Memory B cell (primary cell): ENCODE measurements around the gene FBXW11.
A peak's percentile ranks its signal among the peaks of the same experiment; 100 is the strongest.
"Not testable (repeated sequence)": the region's sequence is repeated elsewhere in the genome, so short reads cannot be mapped to it uniquely, and the experiment has no call there.

Source experiments
- ATAC-seq: fragments of 150-1000 bp; cut with Tn5 transposase; 2 replicates; pipeline ENCODE4 v1.10.0; 2021; ENCODE audit warnings: low read depth, mild to moderate bottlenecking, moderate library complexity
- DNase-seq, 2 donors: peaks; one replicate each; pipeline ENCODE4 v3.0.0; 2022; ENCODE audit warnings: low spot score in 2 of 2
- H3K27ac Mint-ChIP-seq: one replicate; pipeline ENCODE4 v1.8.0; 2022; ENCODE audit warnings: mild to moderate bottlenecking, moderate library complexity, mixed read lengths
- H3K27me3 Mint-ChIP-seq: one replicate; pipeline ENCODE4 v1.8.0; 2022; ENCODE audit warnings: mixed read lengths
- H3K36me3 Mint-ChIP-seq: one replicate; pipeline ENCODE4 v1.8.0; 2022; ENCODE audit warnings: mild to moderate bottlenecking, mixed read lengths
- H3K4me1 Mint-ChIP-seq: one replicate; pipeline ENCODE4 v1.8.0; 2022; ENCODE audit warnings: mixed read lengths
- H3K4me3 Mint-ChIP-seq: one replicate; pipeline ENCODE4 v1.8.0; 2022; ENCODE audit warnings: mild to moderate bottlenecking, moderate library complexity, mixed read lengths
- H3K9me3 Mint-ChIP-seq: one replicate; pipeline ENCODE4 v1.8.0; 2022; ENCODE audit warnings: mixed read lengths

Gene FBXW11

DNA sequence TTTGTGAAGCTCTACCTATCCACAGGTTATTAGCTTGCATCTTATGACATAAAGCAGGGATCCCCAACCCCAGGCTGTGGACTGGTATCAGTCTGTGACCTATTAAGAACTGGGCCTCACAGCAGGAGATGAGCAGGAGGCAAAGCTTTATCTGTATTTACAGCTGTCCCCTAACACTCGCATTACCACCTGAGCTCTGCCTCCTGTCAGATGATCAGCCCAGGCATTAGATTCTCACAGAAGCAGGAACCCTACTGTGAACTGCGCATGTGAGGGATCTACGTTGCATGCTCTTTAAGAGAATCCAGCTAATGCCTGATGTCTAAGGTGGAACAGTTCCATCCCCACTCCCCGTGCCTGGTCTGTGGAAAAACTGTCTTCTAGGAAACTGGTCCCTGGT is 19.7 kb downstream of the FBXW11 start:
- peaks cover 24% of the 10 kb centered on the region for H3K36me3 Mint-ChIP-seq
- peaks cover 49% of the 10 kb centered on the region for H3K4me1 Mint-ChIP-seq
- no peak for DNase-seq
- H3K9me3 Mint-ChIP-seq = peaks cover 2% of the 10 kb centered on the region
- no peaks in the 10 kb centered on the region for H3K27me3 Mint-ChIP-seq
- ATAC-seq = no peak
- H3K4me3 Mint-ChIP-seq = no peak overlapping the region
- no peak overlapping the region for H3K27ac Mint-ChIP-seq

DNA sequence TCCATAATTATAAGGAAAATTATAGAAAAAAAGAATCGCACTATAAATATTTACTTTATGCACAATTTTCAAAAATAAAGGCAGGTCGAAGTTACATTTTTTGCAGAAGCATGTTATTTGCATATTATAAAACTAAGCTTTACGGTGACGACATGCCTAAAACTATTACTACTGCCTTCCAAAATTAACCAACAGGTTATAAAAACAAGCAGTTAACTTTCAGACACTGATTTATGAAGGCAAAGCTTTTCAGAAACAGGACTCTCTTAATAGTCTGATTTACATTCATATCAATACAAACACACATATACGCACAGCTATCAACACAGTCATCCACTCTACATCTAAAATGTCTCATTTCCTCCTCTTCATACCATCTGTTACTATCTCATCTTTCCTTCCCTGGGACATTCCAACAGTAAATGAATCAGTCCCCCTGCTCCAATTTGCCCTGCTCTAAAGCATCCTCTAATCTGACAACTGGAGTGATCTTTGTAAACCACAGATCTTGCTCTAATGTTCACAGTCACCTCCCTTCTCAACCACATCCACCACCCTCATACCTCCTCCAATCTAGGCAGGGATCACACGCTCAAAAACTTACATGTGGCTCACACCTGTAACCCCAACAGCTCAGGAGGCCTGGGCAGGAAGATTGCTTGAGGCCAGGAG is 21.6 kb downstream of the FBXW11 start:
- H3K9me3 Mint-ChIP-seq = peaks cover 2% of the 10 kb centered on the region
- H3K27ac Mint-ChIP-seq = peak overlapping the region; percentile 66
- ATAC-seq (peak; percentile 44), DNase-seq (no peak)
- H3K27me3 Mint-ChIP-seq = no peaks in the 10 kb centered on the region
- H3K4me1 Mint-ChIP-seq = peaks cover 49% of the 10 kb centered on the region
- H3K4me3 Mint-ChIP-seq = no peak overlapping the region
- H3K36me3 Mint-ChIP-seq = peaks cover 25% of the 10 kb centered on the region

DNA sequence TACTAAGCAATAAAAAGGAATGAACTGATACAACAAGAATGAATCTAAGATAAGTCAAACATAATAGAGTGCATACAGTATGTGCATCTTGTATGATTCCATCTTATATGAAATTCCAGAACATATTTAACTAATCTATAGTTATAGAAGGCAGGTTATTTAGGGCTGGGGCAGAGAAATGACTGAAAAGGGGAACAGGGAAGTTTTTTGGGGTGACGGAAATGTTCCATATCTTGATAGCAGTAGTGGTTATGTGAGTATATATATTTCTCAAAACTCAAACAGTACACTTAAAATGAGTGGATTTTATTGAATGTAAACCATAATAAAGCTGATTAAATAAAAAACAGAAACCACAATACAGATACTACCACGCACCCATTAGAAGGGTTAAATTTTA is 24.6 kb downstream of the FBXW11 start:
- Mint-ChIP-seq H3K27me3 (no peaks in the 10 kb centered on the region), H3K27ac (peak overlapping the region; percentile 15), H3K36me3 (peaks cover 16% of the 10 kb centered on the region), H3K4me3 (no peak overlapping the region), H3K4me1 (peaks cover 53% of the 10 kb centered on the region), H3K9me3 (peaks cover 2% of the 10 kb centered on the region)
- DNase-seq (no peak), ATAC-seq (no peak)

DNA sequence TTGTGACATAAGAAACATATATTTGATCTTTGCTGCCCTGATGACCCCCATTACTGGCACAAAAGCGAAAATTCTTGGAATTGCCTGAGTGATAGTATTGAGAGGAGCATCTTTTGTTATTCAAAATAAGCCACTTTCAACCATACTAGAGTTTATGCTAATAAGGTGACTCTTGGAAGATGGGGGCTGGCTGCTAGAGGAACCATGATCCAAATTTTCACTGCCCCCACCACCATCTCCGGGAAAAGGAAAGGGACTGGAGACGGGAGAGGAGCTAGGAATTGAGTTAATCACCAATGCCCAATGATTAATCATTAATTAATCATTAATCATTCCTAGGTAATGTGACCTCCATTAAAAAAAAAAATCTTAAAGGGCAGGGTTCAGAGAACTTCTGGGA is 25.6 kb downstream of the FBXW11 start:
- DNase-seq (no peak), ATAC-seq (no peak)
- H3K4me3 Mint-ChIP-seq = no peak overlapping the region
- no peaks in the 10 kb centered on the region for H3K27me3 Mint-ChIP-seq
- no peak overlapping the region for H3K27ac Mint-ChIP-seq
- H3K36me3 Mint-ChIP-seq = peaks cover 17% of the 10 kb centered on the region
- peaks cover 2% of the 10 kb centered on the region for H3K9me3 Mint-ChIP-seq
- peaks cover 59% of the 10 kb centered on the region for H3K4me1 Mint-ChIP-seq

DNA sequence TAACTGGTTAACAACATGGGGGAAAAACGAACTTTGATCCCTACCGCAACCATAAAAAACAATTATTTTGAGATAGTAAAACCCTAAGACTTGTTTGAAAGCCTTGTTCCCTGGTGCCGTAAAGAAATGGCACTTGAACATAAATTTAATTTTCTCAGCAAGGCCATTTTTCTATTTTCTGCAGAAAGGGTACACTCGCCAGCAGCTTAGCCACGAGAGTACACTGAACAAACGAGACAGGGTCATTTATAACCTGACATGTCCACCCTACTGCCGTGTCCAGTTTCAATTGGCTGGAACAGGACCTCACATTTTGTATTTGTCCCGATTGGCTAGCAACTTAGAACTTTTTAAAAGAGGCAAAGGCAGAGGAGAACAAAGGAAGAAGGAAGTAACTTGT is 26.8 kb downstream of the FBXW11 start:
- Mint-ChIP-seq H3K9me3 (no peaks in the 10 kb centered on the region), H3K36me3 (peaks cover 14% of the 10 kb centered on the region), H3K4me3 (no peak overlapping the region), H3K4me1 (peaks cover 63% of the 10 kb centered on the region), H3K27me3 (no peaks in the 10 kb centered on the region), H3K27ac (no peak overlapping the region)
- DNase-seq (no peak), ATAC-seq (no peak)

DNA sequence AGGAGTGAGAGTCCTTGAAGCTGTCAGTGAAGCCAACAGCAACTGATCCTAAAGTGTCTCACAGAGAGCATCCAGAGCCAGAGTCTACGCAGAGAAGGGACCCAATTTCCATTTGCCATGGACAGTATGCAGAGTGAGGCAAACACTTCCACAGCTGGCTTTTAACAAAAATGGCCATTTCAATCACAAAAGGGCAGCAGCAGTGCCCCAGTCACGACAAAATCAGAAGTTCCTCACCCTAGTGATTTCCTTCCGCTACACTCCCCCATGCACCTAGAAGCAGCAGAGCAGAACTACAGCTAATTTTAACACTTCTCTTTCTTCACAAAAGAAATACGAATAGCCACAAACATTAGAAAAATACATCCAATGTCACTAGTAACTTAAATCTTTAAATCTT is 27.9 kb downstream of the FBXW11 start:
- Mint-ChIP-seq H3K4me3 (peak overlapping the region; percentile 64), H3K36me3 (peaks cover 14% of the 10 kb centered on the region)

DNA sequence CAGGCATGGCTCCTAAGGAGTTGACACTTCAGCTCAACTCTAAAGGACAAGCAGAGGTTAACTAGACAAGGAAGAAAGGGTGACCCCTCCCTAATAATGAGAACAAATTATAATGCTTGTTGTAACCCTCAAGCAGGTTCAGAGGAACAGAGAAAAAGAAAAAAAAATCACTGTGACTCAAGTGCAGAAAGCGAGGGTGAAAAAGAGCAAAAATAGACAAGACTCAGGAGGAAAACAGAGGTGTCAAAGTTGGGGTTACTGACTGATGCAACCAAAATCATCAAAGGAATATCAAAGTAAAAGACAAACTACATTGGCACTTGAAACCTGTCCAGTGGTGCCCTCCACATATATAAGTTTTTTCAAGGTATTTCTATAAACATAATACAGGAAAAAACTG is 28.4 kb downstream of the FBXW11 start:
- DNase-seq (no peak), ATAC-seq (no peak)
- H3K36me3 Mint-ChIP-seq = peaks cover 16% of the 10 kb centered on the region
- no peaks in the 10 kb centered on the region for H3K27me3 Mint-ChIP-seq
- H3K4me1 Mint-ChIP-seq = peaks cover 54% of the 10 kb centered on the region
- peak overlapping the region; percentile 92 for H3K27ac Mint-ChIP-seq
- no peaks in the 10 kb centered on the region for H3K9me3 Mint-ChIP-seq
- peak overlapping the region; percentile 64 for H3K4me3 Mint-ChIP-seq

More for the DNA sequence above, 27.9 kb downstream of the FBXW11 start:
- DNase-seq (peak in 1 of 2 donors; percentile 26), ATAC-seq (peak; percentile 93)
- Mint-ChIP-seq H3K4me1 (peaks cover 54% of the 10 kb centered on the region), H3K27me3 (no peaks in the 10 kb centered on the region), H3K9me3 (no peaks in the 10 kb centered on the region), H3K27ac (peak overlapping the region; percentile 92)

DNA sequence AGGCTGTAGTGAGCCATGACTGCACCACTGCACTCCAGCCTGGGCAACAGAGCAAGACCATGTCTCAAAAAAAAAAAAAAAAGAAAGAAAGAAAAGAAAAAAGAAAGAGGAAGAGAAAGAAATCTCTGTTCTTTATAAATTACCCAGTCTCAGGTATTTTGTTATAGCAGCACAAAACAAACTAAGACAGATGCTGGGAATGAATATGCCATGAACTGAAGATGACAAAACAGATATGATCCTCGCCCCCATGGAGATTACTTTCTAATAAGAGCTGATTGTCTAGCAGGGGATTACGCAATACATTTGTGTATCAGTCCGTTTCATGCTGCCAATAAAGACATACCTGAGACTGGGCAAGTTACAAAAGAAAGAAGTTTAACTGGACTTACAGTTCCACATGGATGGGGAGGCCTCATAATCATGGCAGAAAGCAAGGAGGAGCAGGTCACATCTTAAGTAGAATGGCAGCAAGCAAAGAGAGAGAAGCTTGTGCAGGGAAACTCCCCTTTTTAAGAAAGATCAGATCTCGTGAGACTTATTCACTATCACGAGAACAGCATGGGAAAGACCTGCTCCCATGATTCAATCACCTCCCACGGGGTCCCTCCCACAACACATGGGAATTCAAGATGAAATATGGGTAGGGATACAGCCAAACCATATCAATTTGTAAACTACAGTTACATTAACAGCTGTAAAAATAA is 29.0 kb downstream of the FBXW11 start:
- DNase-seq, H3K9me3 Mint-ChIP-seq, H3K27me3 Mint-ChIP-seq: not testable (repeated sequence)
- peak; percentile 30 for ATAC-seq
- Mint-ChIP-seq H3K36me3 (peaks cover 16% of the 10 kb centered on the region), H3K4me3 (peak overlapping the region; percentile 64), H3K4me1 (peaks cover 52% of the 10 kb centered on the region), H3K27ac (peak overlapping the region; percentile 92)

DNA sequence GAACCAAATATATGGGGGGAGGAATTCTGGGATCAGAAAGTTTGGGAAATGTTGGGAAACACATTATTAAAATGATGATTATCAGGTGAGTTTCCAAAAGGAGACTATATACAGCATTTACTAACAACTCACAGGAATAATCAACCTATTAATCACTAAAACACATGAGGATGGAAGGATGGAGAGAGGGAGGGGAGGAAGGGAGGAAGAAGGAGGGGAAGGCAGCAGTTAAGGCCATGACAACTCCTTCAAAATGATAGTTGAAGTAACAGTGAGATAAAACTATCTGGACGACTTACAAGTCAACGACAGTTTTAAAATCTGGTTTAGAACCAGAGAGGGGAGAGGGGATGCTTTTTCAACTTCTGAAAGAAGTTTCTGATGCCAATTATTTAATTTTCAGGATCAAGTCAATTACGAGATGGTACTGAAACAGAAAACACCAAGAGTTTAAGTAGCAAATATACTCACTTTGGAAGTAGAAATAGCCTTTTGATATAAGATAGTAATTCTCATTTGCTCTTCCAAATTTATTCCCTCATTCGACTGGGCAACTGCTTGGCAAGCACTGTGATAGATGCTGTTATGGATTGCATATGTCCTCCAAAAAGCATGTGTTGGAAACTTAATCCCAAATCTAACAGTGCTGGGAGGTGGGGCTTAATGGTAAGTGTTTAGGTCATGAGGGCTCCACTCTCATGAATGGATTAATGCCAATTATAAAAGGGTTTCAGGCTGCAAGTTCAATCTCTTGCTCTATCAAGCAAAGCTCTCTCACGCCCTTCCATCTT is 30.4 kb downstream of the FBXW11 start:
- peaks cover 49% of the 10 kb centered on the region for H3K4me1 Mint-ChIP-seq

DNA sequence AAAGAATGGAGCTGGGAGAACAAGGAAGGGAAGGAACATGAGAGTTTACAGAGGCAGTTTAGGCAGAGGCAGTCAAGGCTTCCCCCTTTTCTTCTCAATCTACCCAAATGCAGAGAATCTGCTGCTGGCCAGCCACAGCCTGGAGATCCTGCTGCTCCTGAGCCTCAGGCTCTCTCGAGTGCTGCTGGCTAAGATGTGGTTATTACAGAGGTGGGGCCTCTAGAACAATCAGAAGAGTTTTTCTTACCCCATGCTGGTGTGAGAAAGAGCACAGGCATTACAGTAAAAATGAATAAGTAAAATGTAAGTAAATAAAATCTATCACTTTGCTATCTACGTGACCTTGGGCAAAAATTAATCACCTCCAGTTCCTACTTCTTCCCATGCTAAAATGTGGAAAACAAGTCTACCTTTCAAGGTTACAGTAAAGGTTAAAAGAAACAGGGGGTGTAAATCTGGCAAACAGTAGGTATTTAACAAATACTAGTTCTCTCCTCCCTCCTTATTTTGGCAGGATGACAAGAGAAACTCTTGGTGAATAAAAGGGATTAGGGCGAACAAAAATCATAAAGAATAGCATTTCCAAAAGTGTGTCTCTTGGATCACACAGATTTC is 31.1 kb downstream of the FBXW11 start:
- DNase-seq = no peak
- Mint-ChIP-seq H3K36me3 (peaks cover 19% of the 10 kb centered on the region), H3K4me1 (peaks cover 50% of the 10 kb centered on the region), H3K27ac (peak overlapping the region; percentile 77), H3K4me3 (peak overlapping the region; percentile 33), H3K9me3 (no peaks in the 10 kb centered on the region), H3K27me3 (no peaks in the 10 kb centered on the region)
- ATAC-seq = no peak

More for the DNA sequence above, 30.4 kb downstream of the FBXW11 start:
- ATAC-seq (no peak), DNase-seq (no peak)
- peak overlapping the region; percentile 92 for H3K27ac Mint-ChIP-seq
- no peaks in the 10 kb centered on the region for H3K9me3 Mint-ChIP-seq
- peaks cover 13% of the 10 kb centered on the region for H3K36me3 Mint-ChIP-seq
- H3K4me3 Mint-ChIP-seq = peak overlapping the region; percentile 47
- H3K27me3 Mint-ChIP-seq = no peaks in the 10 kb centered on the region

DNA sequence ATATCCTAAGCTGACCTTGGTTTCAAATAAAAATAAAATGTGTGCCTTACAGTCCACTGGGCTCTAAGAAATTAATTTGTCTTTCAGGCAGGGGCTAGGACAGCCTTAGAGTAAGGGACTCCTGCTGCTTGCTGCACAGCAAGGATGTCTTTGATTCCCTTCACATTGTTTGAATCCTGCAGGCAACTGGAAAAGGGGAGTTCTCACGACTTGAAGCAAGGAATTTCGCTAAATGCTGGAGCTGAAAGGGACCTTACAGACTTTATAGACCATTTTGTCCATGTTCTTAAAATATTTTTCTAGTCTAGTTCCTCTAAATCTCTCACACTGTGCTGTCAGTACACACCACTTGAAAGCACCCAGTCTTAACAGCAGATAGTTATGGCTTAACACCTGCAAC is 35.6 kb downstream of the FBXW11 start:
- no peaks in the 10 kb centered on the region for H3K27me3 Mint-ChIP-seq
- no peak overlapping the region for H3K4me3 Mint-ChIP-seq
- H3K9me3 Mint-ChIP-seq = peaks cover 1% of the 10 kb centered on the region
- H3K27ac Mint-ChIP-seq = no peak overlapping the region
- H3K36me3 Mint-ChIP-seq = peaks cover 20% of the 10 kb centered on the region
- ATAC-seq (no peak), DNase-seq (no peak)
- H3K4me1 Mint-ChIP-seq = peaks cover 47% of the 10 kb centered on the region

DNA sequence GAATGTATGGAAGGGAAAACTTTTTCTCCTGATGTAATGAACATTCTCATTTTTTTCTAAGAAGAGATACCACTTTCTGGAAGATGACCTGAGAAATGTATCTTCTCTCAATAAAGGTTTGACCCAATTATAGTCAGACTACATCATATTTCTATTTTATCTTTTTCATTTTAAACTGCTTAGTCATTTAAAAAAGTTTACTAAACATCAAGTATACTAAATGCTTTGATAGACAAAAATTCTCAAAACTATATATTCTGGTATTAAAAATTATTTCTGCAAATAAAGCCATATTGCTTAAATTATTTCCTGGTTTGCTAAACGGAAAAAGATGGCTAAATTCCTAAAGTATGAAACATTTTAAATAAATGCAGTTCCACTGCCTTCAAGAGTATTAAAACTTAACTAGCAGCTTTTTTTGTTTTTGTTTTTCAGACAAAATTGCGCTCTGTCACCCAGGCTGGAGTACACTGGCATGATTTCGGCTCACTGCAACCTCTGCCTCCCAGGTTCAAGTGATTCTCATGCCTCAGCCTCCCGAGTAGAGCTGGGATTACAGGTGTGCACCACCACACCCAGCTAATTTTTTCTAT is 37.1 kb downstream of the FBXW11 start:
- Mint-ChIP-seq H3K27me3 (no peaks in the 10 kb centered on the region), H3K9me3 (peaks cover 2% of the 10 kb centered on the region), H3K36me3 (peaks cover 24% of the 10 kb centered on the region), H3K4me3 (no peak overlapping the region), H3K27ac (no peak overlapping the region), H3K4me1 (peaks cover 42% of the 10 kb centered on the region)
- DNase-seq = no peak
- ATAC-seq = no peak

DNA sequence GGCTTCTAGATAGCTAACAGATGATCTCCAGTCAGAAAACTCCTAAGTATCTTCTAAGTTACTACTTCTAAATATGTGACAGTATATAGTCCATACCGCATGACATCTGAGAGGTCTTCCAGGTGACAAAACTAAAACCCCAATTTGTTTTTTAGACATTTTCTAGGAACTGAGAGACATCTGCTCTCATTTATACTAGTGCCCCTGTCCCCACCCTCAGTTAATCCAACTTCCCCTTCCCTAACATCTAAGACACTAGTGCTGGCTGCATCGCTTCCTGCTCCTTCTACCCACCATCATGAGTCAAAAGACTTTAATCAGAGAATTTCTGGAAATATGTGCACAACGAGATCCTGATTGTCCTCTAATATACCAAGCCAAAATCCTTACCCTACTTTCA is 37.9 kb downstream of the FBXW11 start:
- H3K4me1 Mint-ChIP-seq = peaks cover 47% of the 10 kb centered on the region
- no peak for DNase-seq
- H3K27ac Mint-ChIP-seq = peak overlapping the region; percentile 85
- H3K4me3 Mint-ChIP-seq = peak overlapping the region; percentile 53
- peaks cover 24% of the 10 kb centered on the region for H3K36me3 Mint-ChIP-seq
- peak; percentile 68 for ATAC-seq
- H3K9me3 Mint-ChIP-seq = peaks cover 2% of the 10 kb centered on the region
- H3K27me3 Mint-ChIP-seq = no peaks in the 10 kb centered on the region
